Endodermal cell (in vitro differentiated cells): Measurements from ENCODE around the gene LGR4. TPM values are rescaled to one million over a fixed set of nuclear protein-coding genes. Genes with fewer than 3 reads are reported as not detected.
"Not testable (repeated sequence)": the region's sequence is repeated elsewhere in the genome, so short reads cannot be mapped to it uniquely, and the experiment has no call there.

Source experiments
- DNase-seq: peaks from one replicate; pipeline ENCODE4 v3.0.0-alpha.2; 2017
- H3K27ac ChIP-seq: 2 replicates; pipeline ENCODE4 v1.5.1; 2013; ENCODE audit warnings: mild to moderate bottlenecking, low read depth, low read length, moderate library complexity
- H3K27me3 ChIP-seq: 2 replicates; pipeline ENCODE4 v1.6.1; 2013; ENCODE audit warnings: mild to moderate bottlenecking, low read length, moderate library complexity; ENCODE audit not compliant: insufficient read depth, control insufficient read depth, poor library complexity, severe bottlenecking
- H3K36me3 ChIP-seq: 2 replicates; pipeline ENCODE4 v1.7.0; 2013; ENCODE audit warnings: mild to moderate bottlenecking, low read length, moderate library complexity; ENCODE audit not compliant: control insufficient read depth, insufficient read depth
- H3K4me1 ChIP-seq: one replicate; pipeline ENCODE4 v1.7.0; 2013; ENCODE audit warnings: low read length; ENCODE audit not compliant: control insufficient read depth, insufficient read depth
- H3K4me3 ChIP-seq: 2 replicates; pipeline ENCODE4 v1.5.1; 2013; ENCODE audit warnings: mild to moderate bottlenecking, low read length, moderate library complexity
- H3K9ac ChIP-seq: 2 replicates; pipeline ENCODE4 v1.6.1; 2013; ENCODE audit warnings: mild to moderate bottlenecking, low read length, moderate library complexity; ENCODE audit not compliant: poor library complexity, severe bottlenecking; ENCODE audit errors: extremely low read depth
- H3K9me3 ChIP-seq: 2 replicates; pipeline ENCODE4 v1.6.1; 2013; ENCODE audit warnings: mild to moderate bottlenecking, low read length, moderate library complexity; ENCODE audit not compliant: control insufficient read depth
- H3K27ac Mint-ChIP-seq: 2 replicates; pipeline ENCODE4 v1.8.0; 2020; ENCODE audit warnings: mixed read lengths
- H3K27me3 Mint-ChIP-seq: 2 replicates; pipeline ENCODE4 v1.8.0; 2021; ENCODE audit warnings: mild to moderate bottlenecking, mixed read lengths; ENCODE audit not compliant: insufficient read depth
- H3K36me3 Mint-ChIP-seq: 2 replicates; pipeline ENCODE4 v1.8.0; 2020; ENCODE audit warnings: low read depth, mixed read lengths
- H3K4me1 Mint-ChIP-seq: 2 replicates; pipeline ENCODE4 v1.8.0; 2020; ENCODE audit warnings: mixed read lengths
- H3K4me3 Mint-ChIP-seq: 2 replicates; pipeline ENCODE4 v1.8.0; 2020; ENCODE audit warnings: mild to moderate bottlenecking, moderate library complexity, mixed read lengths
- H3K9me3 Mint-ChIP-seq: 2 replicates; pipeline ENCODE4 v1.8.0; 2020; ENCODE audit warnings: mild to moderate bottlenecking, mixed read lengths
- CTCF ChIP-seq: fragments of 200-600 bp; sonication (generic); conservative IDR thresholded peaks from 2 replicates; pipeline ENCODE4 v1.5.0; 2021; ENCODE audit warnings: antibody characterized with exemption, mild to moderate bottlenecking
- WGBS, 2 experiments: methylation state at CpG; one replicate each; pipeline versions ENCODE4 v1.1.5 to v1.1.7; 2013; ENCODE audit warnings: missing lambda C conversion rate in 2 of 2, mixed read lengths in 1 of 2; ENCODE audit not compliant: insufficient coverage in 1 of 2, insufficient read length in 1 of 2; 5-methylcytosine and 5-hydroxymethylcytosine counted together
- total RNA-seq, 2 donors: library from RNA; stranded (reverse); fragmentation: NEBNext Ultra II Directional in 1 of 2; extraction: Animal tissue kit (Norgen Biotek cat#: 25700) in 1 of 2; gene quantifications; 2 replicates in 1 of 2; 3 replicates in 1 of 2; pipeline ENCODE4 v1.2.1, GENCODE V29; 2021

The LGR4 gene
- total RNA-seq, 2 donors from 2014 or later = 73.7 to 75.6 TPM

GRCh38 chr11:27328614-27329013 lies 144.0 kb downstream of the LGR4 start:
- WGBS, 2 experiments = 87 to 89% methylated on average over 2 to 5 of the region's 5 CpGs
- Mint-ChIP-seq H3K4me1 (peaks cover 31% of the 10 kb centered on the region), H3K36me3 (peaks cover 26% of the 10 kb centered on the region), H3K27ac (peak overlapping the region; percentile 89), H3K4me3 (no peak overlapping the region), H3K9me3 (peaks cover 16% of the 10 kb centered on the region), H3K27me3 (peaks cover 1% of the 10 kb centered on the region)
- Histone ChIP-seq H3K27ac (no peak overlapping the region), H3K27me3 (no peaks in the 10 kb centered on the region), H3K36me3 (peaks cover 13% of the 10 kb centered on the region), H3K9me3 (no peaks in the 10 kb centered on the region), H3K4me1 (peaks cover 11% of the 10 kb centered on the region), H3K4me3 (no peak overlapping the region), H3K9ac (no peak overlapping the region)
- DNase-seq = peak; percentile 63
- no peak for TF ChIP-seq CTCF

GRCh38 chr11:27327064-27327463 lies 145.5 kb downstream of the LGR4 start:
- Histone ChIP-seq H3K36me3 (peaks cover 13% of the 10 kb centered on the region), H3K4me1 (peaks cover 11% of the 10 kb centered on the region)
- DNase-seq, H3K27ac Mint-ChIP-seq, H3K27me3 ChIP-seq, H3K9me3 ChIP-seq, H3K4me3 ChIP-seq, H3K27ac ChIP-seq, H3K9ac ChIP-seq, H3K4me3 Mint-ChIP-seq, H3K27me3 Mint-ChIP-seq: not testable (repeated sequence)
- H3K9me3 Mint-ChIP-seq = peaks cover 30% of the 10 kb centered on the region
- WGBS, 2 experiments = 100% methylated on average over 1 of the region's 2 CpGs; no CpG with 5 or more reads in 1 of the 2 experiments
- H3K4me1 Mint-ChIP-seq = peaks cover 28% of the 10 kb centered on the region
- peaks cover 26% of the 10 kb centered on the region for H3K36me3 Mint-ChIP-seq

GRCh38 chr11:27322196-27322595 lies 150.4 kb downstream of the LGR4 start:
- Mint-ChIP-seq H3K9me3 (peaks cover 44% of the 10 kb centered on the region), H3K36me3 (peaks cover 18% of the 10 kb centered on the region)
- H3K9ac ChIP-seq, H3K27ac Mint-ChIP-seq, H3K27me3 ChIP-seq, H3K27me3 Mint-ChIP-seq, DNase-seq, H3K4me1 ChIP-seq, H3K36me3 ChIP-seq, H3K4me3 Mint-ChIP-seq, H3K27ac ChIP-seq, H3K4me1 Mint-ChIP-seq, H3K4me3 ChIP-seq: not testable (repeated sequence)
- 83% methylated on average over 3 of the region's 3 CpGs; no CpG with 5 or more reads in 1 of the 2 experiments for WGBS, 2 experiments
- peaks cover 16% of the 10 kb centered on the region for H3K9me3 ChIP-seq

- not testable (repeated sequence) for H3K27me3 ChIP-seq, H3K27ac ChIP-seq, H3K4me1 ChIP-seq, H3K36me3 ChIP-seq, H3K4me3 Mint-ChIP-seq, H3K4me1 Mint-ChIP-seq, H3K27ac Mint-ChIP-seq, H3K9ac ChIP-seq, DNase-seq, H3K4me3 ChIP-seq, H3K27me3 Mint-ChIP-seq
- 92 to 98% methylated on average over 8 to 10 of the region's 10 CpGs for WGBS, 2 experiments
- Mint-ChIP-seq H3K36me3 (peaks cover 14% of the 10 kb centered on the region), H3K9me3 (peaks cover 38% of the 10 kb centered on the region)
- peaks cover 16% of the 10 kb centered on the region for H3K9me3 ChIP-seq
These were observed 151.2 kb downstream of the LGR4 start for GRCh38 chr11:27321340-27321739.
